Measurements from ENCODE around the gene TCF21. TPM values are rescaled to one million over a fixed set of nuclear protein-coding genes. Genes with fewer than 3 reads are reported as not detected.
A peak's percentile ranks its signal among the peaks of the same experiment; 100 is the strongest.

Gene TCF21
- total and polyA plus RNA-seq, 7 donors, result 3.1 to 24.5 (median 16.3) TPM

- Histone ChIP-seq H3K9me3 (no peaks in the 10 kb centered on the region), H3K36me3 (no peaks in the 10 kb centered on the region), H3K4me1 (no peaks in the 10 kb centered on the region), H3K27ac (no peak overlapping the region), H3K4me3 (no peak overlapping the region), H3K27me3 (peaks cover 0 to 4% (median 0%) of the 10 kb centered on the region in 3 donors)
- 65 to 78% methylated on average over 5 of the region's 5 CpGs for WGBS, 2 donors
- intact Hi-C loops (cut with DNase I), result no loop called here
- no peak for DNase-seq
- TF ChIP-seq POLR2AphosphoS5 (IDR thresholded peaks at IDR 0.05) (no peak), CTCF (IDR thresholded peaks at IDR 0.05) (no peak), POLR2A (IDR thresholded peaks at IDR 0.05) (no peak)
Observed at GRCh38 chr6:133877116-133877515, 11.8 kb upstream of the TCF21 start.

- TF ChIP-seq POLR2AphosphoS5 (IDR thresholded peaks at IDR 0.05) (no peak), POLR2A (IDR thresholded peaks at IDR 0.05) (no peak), EP300 (IDR thresholded peaks at IDR 0.05) (no peak), CTCF (IDR thresholded peaks at IDR 0.05) (no peak)
- intact Hi-C loops (cut with DNase I), result loop anchor here (10.0 kb wide), 1 partner anchor 115 kb away; no protein-coding TSS in a partner anchor
- Histone ChIP-seq H3K9me3 (no peaks in the 10 kb centered on the region), H3K4me3 (no peak overlapping the region), H3K27me3 (peaks cover 0 to 4% (median 0%) of the 10 kb centered on the region in 3 donors), H3K27ac (no peak overlapping the region), H3K4me1 (no peaks in the 10 kb centered on the region), H3K36me3 (no peaks in the 10 kb centered on the region)
- DNase-seq, result no peak
Observed at GRCh38 chr6:133880006-133880405, 8.9 kb upstream of the TCF21 start.

GRCh38 chr6:133880896-133881295, 8.0 kb upstream of the TCF21 start:
- H3K4me1 ChIP-seq, result no peaks in the 10 kb centered on the region
- intact Hi-C loops (cut with DNase I), result loop anchor here (10.0 kb wide), 1 partner anchor 116 kb away; no protein-coding TSS in a partner anchor
- no peaks in the 10 kb centered on the region for H3K9me3 ChIP-seq
- DNase-seq, result no peak
- TF ChIP-seq POLR2A (IDR thresholded peaks at IDR 0.05) (no peak), POLR2AphosphoS5 (IDR thresholded peaks at IDR 0.05) (no peak), CTCF (IDR thresholded peaks at IDR 0.05) (no peak), EP300 (IDR thresholded peaks at IDR 0.05) (no peak)
- WGBS, 2 donors, result 74 to 78% methylated on average over 2 of the region's 2 CpGs
- H3K36me3 ChIP-seq, result no peaks in the 10 kb centered on the region
- peaks cover 0 to 4% (median 0%) of the 10 kb centered on the region in 3 donors for H3K27me3 ChIP-seq
- H3K4me3 ChIP-seq, result no peak overlapping the region
- H3K27ac ChIP-seq, result no peak overlapping the region

- TF ChIP-seq POLR2AphosphoS5 (IDR thresholded peaks at IDR 0.05) (no peak), EP300 (IDR thresholded peaks at IDR 0.05) (no peak), POLR2A (IDR thresholded peaks at IDR 0.05) (no peak), CTCF (IDR thresholded peaks at IDR 0.05) (no peak)
- intact Hi-C loops (cut with DNase I), result loop anchor here (10.0 kb wide), 1 partner anchor 121 kb away; no protein-coding TSS in a partner anchor
- peaks cover 19 to 40% (median 31%) of the 10 kb centered on the region in 3 donors for H3K27me3 ChIP-seq
- H3K4me1 ChIP-seq, result peaks cover 0 to 15% (median 8%) of the 10 kb centered on the region in 4 donors
- DNase-seq, result no peak
- H3K4me3 ChIP-seq, result no peak overlapping the region
- H3K36me3 ChIP-seq, result no peaks in the 10 kb centered on the region
- H3K27ac ChIP-seq, result peak overlapping the region; percentile 75 to 93 (median 82)
- WGBS, 2 donors, result 70 to 71% methylated on average over 2 of the region's 2 CpGs
- H3K9me3 ChIP-seq, result no peaks in the 10 kb centered on the region
Observed at GRCh38 chr6:133886104-133886775, 2.7 kb upstream of the TCF21 start.

Data from sigmoid colon (tissue), 7 donors.